ENCODE data around the gene RTF2.

The RTF2 gene

DNA sequence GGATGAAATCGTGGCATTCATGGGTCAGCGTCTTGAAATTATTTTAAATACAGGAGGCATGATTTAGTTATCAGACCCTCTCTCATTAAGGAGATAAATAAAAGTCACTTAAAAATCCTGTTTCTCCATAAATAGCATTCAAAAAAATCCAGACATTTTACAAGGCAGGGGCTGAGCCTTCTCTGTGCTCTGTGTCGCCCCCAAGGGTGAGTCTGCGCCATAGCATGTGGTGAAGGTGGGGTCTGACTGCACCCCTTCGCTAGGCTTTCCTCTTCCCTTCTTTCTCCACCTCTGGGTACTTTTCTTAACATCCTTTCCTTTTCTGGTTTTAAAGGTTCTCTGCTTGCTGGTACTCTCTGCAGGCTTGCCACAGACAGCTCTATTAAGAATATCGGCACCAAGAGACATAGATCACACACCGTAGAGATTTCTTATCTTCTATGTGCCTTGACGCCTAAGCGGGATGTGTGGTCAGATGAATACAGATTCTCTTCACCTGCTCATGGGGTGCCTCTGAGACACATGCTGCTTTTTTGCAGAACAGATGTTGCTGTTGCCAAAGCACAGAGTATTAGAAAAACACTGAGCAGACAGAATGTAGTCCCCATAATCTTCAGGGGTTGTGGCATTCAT lies 36.1 kb downstream of the RTF2 start:
- DNase-seq (ENCODE audit: low read depth), result no peak
- no peak overlapping the region for H3K4me3 ChIP-seq (ENCODE audit: control insufficient read depth, low read depth, low read length)
- TF ChIP-seq, protein P1, sequence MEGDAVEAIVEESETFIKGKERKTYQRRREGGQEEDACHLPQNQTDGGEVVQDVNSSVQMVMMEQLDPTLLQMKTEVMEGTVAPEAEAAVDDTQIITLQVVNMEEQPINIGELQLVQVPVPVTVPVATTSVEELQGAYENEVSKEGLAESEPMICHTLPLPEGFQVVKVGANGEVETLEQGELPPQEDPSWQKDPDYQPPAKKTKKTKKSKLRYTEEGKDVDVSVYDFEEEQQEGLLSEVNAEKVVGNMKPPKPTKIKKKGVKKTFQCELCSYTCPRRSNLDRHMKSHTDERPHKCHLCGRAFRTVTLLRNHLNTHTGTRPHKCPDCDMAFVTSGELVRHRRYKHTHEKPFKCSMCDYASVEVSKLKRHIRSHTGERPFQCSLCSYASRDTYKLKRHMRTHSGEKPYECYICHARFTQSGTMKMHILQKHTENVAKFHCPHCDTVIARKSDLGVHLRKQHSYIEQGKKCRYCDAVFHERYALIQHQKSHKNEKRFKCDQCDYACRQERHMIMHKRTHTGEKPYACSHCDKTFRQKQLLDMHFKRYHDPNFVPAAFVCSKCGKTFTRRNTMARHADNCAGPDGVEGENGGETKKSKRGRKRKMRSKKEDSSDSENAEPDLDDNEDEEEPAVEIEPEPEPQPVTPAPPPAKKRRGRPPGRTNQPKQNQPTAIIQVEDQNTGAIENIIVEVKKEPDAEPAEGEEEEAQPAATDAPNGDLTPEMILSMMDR (IDR thresholded peaks at IDR 0.05; ENCODE audit: control insufficient read depth, insufficient read depth, low read depth, low read length, missing control alignments), result peak; percentile 45

DNA sequence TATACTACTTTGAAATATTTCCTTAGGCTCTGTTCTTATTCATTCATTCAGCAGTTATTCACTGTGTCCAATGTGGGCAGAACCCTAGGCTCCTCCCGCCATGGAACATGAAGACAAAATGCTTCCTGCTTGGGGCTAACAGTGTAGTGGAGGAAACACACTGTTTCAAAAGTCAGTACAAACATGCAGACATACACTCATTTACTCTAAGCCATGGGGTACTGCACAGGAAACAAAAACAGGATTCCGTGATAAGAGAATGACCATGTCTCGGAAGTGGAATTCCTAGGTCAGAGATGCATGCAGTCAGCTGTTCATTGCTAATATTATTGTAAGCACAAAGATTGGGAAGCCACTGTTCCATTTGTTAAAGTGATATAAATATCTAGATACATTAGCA lies 37.7 kb downstream of the RTF2 start:
- H3K4me3 ChIP-seq (ENCODE audit: control insufficient read depth, low read depth, low read length), result no peak overlapping the region
- TF ChIP-seq, protein P1 (IDR thresholded peaks at IDR 0.05; ENCODE audit: control insufficient read depth, insufficient read depth, low read depth, low read length, missing control alignments), result no peak
- DNase-seq (ENCODE audit: low read depth), result no peak

DNA sequence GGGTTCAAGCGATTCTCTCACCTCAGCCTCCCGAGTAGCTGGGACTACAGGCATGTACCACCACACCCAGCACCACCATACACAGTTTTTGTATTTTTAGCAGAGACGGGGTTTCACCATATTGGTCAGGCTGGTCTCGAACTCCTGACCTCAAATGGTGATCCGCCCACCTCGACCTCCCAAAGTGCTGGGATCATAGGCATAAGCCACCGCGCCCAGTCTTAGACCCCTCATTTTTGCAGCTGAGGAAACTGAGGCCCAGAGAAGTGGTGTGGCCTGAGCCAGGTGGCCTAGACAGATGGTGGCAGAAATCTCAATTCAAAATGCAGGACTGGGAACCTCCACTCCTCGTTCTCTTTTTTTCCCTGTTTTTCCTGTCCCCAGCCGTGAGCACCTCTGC lies 43.5 kb downstream of the RTF2 start:
- DNase-seq (ENCODE audit: low read depth), result no peak
- TF ChIP-seq, protein P1 (IDR thresholded peaks at IDR 0.05; ENCODE audit: control insufficient read depth, insufficient read depth, low read depth, low read length, missing control alignments), result no peak
- no peak overlapping the region for H3K4me3 ChIP-seq (ENCODE audit: control insufficient read depth, low read depth, low read length)

DNA sequence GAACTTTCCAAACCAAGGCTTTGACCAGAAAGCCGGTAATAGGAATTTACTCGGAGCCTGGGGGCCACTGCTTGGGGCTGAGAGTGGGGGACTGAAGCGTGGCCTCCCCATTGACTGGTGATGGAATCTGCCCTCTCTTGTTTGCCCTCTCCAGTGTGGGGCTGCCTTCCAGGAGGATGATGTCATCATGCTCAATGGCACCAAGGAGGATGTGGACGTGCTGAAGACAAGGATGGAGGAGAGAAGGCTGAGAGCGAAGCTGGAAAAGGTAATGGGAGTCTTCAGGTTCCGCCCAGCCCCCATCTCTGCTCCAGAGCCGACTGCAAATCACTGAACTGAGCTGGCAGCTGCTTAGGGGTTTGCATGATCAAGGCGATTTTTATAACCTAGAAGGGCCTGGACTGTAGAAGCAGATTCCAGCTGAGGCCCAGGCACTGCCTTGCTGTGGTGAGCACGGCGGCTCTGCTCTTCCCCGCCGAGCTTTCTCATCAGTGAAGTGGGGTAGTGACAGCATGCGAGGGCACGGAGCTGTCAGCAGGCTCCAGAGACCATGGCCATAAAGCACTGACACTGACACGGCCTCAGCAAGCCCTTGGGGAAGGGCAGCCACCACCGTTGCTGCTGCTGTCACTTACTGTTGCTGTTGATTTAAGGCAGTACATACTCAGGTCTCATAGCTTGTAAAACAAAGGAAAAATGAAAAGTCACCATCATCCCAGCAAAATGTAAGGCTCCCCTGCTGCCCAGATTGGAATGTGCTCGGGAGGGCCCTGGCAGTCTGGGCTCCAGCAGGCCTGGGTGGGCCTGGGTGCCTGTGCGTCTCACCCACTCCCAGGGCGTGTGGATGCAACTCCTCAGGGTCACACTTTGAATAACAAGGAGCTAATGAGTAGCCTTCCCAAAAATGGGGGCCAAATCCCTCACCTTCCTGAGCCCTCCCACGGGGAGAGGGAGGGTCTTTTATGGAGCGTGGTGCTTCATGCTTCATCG lies 45.0 kb downstream of the RTF2 start:
- H3K4me3 ChIP-seq (ENCODE audit: control insufficient read depth, low read depth, low read length), result no peak overlapping the region
- TF ChIP-seq, protein P1 (IDR thresholded peaks at IDR 0.05; ENCODE audit: control insufficient read depth, insufficient read depth, low read depth, low read length, missing control alignments), result no peak
- no peak for DNase-seq (ENCODE audit: low read depth)

DNA sequence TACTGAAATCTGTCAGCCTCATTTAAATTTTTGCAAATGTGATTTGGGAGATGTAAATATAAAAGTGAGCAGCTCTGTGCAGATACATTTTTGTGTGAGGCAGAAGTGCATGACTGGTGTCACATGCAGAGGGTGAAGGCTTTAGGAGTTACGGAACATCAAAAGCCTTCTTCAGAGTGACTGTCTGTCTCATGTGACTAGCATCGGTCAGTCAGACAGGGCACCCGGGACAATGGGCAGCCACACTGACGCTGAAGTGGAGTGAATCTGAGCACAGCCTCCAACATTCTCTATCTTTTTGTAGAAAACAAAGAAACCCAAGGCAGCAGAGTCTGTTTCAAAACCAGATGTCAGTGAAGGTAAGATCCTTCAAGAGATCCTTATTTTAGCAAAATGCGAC lies 48.2 kb downstream of the RTF2 start:
- DNase-seq (ENCODE audit: low read depth), result no peak
- no peak overlapping the region for H3K4me3 ChIP-seq (ENCODE audit: control insufficient read depth, low read depth, low read length)
- TF ChIP-seq, protein P1 (IDR thresholded peaks at IDR 0.05; ENCODE audit: control insufficient read depth, insufficient read depth, low read depth, low read length, missing control alignments), result no peak

DNA sequence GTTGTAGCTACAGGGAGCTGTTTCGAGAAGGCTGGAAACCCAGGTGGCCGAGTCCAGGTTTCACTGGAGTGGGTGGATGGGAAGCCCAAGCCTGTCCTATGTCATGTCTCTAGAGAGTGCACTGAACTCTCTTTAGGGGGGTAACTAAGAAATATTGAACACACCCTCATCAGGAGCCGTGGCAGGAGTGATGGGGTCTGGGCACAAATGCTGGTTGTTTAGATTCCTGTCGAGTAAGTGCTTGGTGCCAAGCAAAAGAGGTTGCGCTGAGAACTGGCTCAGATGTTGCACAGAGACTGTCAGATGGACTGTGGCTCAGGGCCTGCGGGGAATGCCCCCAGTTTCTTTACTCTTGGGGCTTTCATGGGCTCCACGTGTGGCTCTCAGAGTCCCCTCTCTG lies 48.8 kb downstream of the RTF2 start:
- no peak overlapping the region for H3K4me3 ChIP-seq (ENCODE audit: control insufficient read depth, low read depth, low read length)
- no peak for DNase-seq (ENCODE audit: low read depth)
- TF ChIP-seq, protein P1 (IDR thresholded peaks at IDR 0.05; ENCODE audit: control insufficient read depth, insufficient read depth, low read depth, low read length, missing control alignments), result no peak
